ENCODE measurements around the gene RRP9.
A peak's percentile ranks its signal among the peaks of the same experiment; 100 is the strongest.

Gene RRP9

GRCh38 chr3:51984269-51984647, 42.6 kb upstream of the RRP9 start:
- no peak for TF ChIP-seq CTCF (IDR thresholded peaks at IDR 0.05)
- H3K27ac ChIP-seq: peak overlapping the region; percentile 87 to 96
- DNase-seq (ENCODE audit: low spot score): no peak
- H3K4me3 ChIP-seq: peak overlapping the region; percentile 76

GRCh38 chr3:51983578-51984268, 42.0 kb upstream of the RRP9 start:
- peak overlapping the region; percentile 76 for H3K4me3 ChIP-seq
- no peak for DNase-seq (ENCODE audit: low spot score)
- TF ChIP-seq CTCF (IDR thresholded peaks at IDR 0.05): no peak
- peak overlapping the region; percentile 87 to 96 for H3K27ac ChIP-seq

- Histone ChIP-seq H3K27ac (peak within 1 kb of the TSS; percentile 87 to 96), H3K4me3 (peak within 1 kb of the TSS; percentile 76)
- no peak for TF ChIP-seq CTCF (IDR thresholded peaks at IDR 0.05)
- DNase-seq (ENCODE audit: low spot score): peak; percentile 93
Observed at GRCh38 chr3:51982838-51983577, 41.3 kb upstream of the RRP9 start, which contains the start of gene ACY1. ACY1 (plus strand) TSS chr3:51983535; CDS start chr3:51984065, 530 bp downstream.

GRCh38 chr3:51982352-51982837, 40.7 kb upstream of the RRP9 start:
- H3K27ac ChIP-seq: peak overlapping the region; percentile 87 to 96
- no peak for DNase-seq (ENCODE audit: low spot score)
- H3K4me3 ChIP-seq: peak overlapping the region; percentile 76
- no peak for TF ChIP-seq CTCF (IDR thresholded peaks at IDR 0.05)

- no peak overlapping the region for H3K27ac ChIP-seq
- no peak for DNase-seq (ENCODE audit: low spot score)
- TF ChIP-seq CTCF (IDR thresholded peaks at IDR 0.05): no peak
- no peak overlapping the region for H3K4me3 ChIP-seq
Observed at GRCh38 chr3:51980253-51980652, 38.5 kb upstream of the RRP9 start.

GRCh38 chr3:51978143-51978502, 36.4 kb upstream of the RRP9 start:
- TF ChIP-seq CTCF (IDR thresholded peaks at IDR 0.05): no peak
- Histone ChIP-seq H3K4me3 (no peak overlapping the region), H3K27ac (no peak overlapping the region)
- DNase-seq (ENCODE audit: low spot score): no peak

All from coronary artery (tissue), 2 donors.